ENCODE data around the gene RUNDC1.
"Not testable (repeated sequence)": the region's sequence is repeated elsewhere in the genome, so short reads cannot be mapped to it uniquely, and the experiment has no call there.

The RUNDC1 gene

GRCh38 chr17:42980274-42980765 lies at the start of gene RUNDC1:
Gene RUNDC1 (plus strand): TSS chr17:42980565. CDS start chr17:42980577, 12 bp downstream.
- peak; percentile 91 for DNase-seq

DNA sequence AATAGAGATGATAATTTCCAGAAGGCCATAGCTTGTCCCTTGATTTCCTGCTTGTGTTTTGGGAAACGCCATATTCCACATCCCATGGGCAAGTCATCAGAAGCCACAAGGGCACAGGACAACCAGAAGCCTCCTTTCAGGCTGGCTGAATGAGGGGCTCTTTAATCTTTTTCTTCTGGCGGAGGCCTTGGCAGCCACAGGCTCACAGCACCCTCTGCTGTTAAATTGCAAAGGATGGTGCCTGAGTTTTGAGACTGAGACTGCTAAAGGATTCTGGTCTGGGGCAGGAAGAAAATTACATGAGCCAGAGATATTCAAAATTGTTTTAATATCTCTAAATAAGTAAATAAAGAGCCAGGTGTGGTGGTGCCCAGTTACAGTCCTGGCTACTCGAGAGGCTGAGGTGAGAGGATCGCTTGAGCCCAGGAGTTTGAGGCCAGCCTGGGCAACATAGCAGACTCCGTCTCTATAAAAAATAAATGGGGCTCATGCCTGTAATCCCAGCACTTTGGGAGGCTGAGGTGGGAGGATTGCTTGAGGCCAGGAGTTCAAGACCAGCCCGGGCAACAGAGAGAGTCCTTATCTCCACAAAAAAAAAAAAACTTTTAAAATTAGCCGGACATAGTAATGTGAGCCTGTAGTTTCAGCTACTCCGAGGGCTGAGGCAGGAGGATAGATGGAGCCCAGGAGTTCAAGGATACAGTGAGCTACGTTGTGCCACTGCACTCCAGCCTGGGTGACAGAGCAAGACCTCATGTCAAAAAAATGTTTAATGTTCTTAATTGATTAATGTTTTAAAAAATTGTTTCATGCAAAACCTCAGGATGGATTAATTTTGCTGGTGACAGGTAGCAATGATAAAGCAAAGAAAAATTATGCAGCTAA lies 42.4 kb upstream of the RUNDC1 start:
- peak; percentile 24 for DNase-seq

DNA sequence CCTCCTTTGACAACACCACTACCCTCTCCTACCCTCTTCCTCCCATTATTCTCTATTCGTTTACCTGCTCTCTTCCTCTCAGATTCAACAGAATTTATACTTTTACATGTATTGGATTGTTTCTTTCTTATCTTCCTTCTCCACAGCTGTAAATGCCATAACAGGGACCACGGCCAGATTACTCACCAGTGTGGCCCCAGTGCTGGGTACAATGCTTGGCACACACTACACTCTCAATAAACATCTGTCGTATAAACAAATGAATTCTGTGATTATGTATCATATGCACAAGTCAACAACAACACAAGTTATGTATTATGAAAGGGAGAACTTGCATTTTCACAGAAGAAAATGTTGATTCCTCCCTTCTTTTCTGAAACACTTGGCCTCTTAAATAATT lies 36.2 kb upstream of the RUNDC1 start:
- no peak for DNase-seq

DNA sequence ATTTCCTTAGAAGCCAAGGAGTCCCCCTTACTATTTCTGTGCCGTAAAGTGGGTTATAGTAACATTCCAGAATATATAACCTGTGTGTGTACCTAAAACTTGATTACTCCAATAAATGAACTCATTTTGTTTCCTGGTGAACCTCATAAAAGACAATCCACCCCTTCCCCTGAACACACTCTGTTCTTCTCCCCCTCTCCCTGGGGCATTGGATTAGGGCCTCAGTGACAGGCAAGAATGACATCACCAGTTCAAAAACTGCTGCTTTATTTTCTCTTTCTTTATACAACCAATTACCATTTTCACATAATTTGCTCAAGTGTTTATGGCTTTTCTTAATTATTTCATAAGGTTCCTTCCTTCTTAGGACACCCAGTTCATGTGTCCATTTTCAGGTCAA lies 33.6 kb upstream of the RUNDC1 start:
- DNase-seq: no peak

- DNase-seq: no peak
Observed at GRCh38 chr17:42950044-42950783, 30.2 kb upstream of the RUNDC1 start.

DNA sequence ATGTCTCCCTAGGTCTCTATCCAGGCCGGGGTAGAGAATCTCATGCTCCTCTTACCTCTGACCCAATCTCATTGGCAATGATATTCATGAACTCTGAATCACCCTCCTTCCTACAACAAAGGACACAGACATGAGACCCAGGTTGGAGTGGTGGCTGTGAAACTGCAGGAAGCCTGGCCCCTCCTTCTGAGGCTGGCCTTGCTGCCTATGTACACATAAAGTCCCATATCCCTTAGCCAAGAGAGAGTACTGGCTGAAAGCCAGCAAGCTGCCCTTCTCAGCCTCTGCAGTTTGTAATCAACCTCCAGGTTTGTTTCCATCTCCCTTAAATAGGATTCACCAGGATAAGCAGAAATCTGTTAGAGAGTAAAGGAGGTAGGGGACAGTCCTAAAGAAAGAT lies 26.7 kb upstream of the RUNDC1 start:
- DNase-seq: no peak

DNA sequence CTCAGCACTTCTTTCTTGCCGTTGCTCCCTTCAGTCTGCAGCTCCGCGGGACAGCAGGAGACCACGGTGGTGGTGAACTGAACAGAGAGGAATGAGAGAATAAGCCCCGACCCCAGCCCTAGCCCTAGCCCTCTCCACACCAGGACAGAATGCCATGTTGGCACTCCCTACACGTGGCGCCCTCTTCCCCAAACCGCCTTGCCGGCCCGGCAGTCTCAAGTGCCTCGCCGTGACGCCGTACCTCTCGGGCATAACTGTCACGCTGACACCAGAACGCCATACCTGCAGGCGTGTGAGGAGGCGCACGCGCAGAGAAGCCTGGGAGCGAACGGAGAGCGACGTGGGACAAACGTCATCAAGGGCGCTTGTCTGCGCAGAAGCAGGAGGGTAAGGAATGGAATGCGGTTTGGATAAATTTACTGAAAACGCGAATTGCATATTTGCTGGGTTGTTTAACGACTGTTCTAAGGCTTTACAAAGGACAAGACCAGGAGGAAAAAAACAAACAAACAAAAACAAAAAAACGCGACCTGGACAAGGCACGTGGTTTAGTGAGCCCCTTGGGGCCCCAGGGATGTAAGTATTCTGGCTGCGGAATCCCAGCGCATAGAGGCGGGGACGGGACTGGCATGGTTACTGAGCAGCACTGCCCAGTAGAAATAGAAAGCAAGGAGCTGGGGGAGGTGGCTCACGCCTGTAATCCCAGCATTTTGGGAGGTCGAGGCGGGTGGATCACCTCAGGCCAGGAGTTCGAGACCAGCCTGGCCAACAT lies 16.0 kb upstream of the RUNDC1 start, which contains the start of gene AARSD1:
Gene AARSD1, minus strand, starts transcription at position 294 of the 772 bp plus-strand sequence. Its CDS starts 14 bp downstream, at position 280.
- peak; percentile 93 for DNase-seq

DNA sequence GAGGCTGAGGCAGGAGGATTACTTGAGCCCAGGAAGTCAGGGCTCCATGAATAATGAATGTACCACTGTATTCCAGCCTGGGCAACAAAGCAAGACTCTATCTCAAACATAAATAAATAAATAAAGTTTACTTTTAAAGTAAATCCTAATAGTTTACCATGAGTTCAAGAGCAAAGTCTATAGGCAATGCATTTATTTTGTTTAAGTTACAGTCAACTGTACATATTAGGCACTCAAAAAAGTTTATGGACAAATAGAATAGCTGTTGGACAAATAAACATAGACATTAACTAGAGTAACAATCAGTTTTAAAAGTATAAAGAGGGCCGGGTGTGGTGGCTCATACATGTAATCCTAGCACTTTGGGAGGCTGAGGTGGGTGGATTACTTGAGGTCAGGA lies 12.4 kb upstream of the RUNDC1 start:
- no peak for DNase-seq

- DNase-seq: no peak
Observed at GRCh38 chr17:42969001-42969581, 11.3 kb upstream of the RUNDC1 start.

- DNase-seq: no peak
Observed at GRCh38 chr17:42971589-42971988, 8.8 kb upstream of the RUNDC1 start.

DNA sequence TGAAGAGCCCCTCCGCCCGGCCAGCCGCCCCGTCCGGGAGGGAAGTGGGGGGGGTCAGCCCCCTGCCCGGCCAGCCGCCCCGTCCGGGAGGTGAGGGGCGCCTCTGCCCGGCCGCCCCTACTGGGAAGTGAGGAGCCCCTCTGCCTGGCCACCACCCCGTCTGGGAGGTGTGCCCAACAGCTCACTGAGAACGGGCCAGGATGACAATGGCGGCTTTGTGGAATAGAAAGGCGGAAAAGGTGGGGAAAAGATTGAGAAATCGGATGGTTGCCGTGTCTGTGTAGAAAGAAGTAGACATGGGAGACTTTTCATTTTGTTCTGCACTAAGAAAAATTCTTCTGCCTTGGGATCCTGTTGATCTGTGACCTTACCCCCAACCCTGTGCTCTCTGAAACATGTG lies 7.0 kb upstream of the RUNDC1 start:
- DNase-seq: not testable (repeated sequence)

GRCh38 chr17:42975265-42975664 lies 5.1 kb upstream of the RUNDC1 start:
- DNase-seq: no peak

GRCh38 chr17:42975701-42976100 lies 4.7 kb upstream of the RUNDC1 start:
- not testable (repeated sequence) for DNase-seq

DNA sequence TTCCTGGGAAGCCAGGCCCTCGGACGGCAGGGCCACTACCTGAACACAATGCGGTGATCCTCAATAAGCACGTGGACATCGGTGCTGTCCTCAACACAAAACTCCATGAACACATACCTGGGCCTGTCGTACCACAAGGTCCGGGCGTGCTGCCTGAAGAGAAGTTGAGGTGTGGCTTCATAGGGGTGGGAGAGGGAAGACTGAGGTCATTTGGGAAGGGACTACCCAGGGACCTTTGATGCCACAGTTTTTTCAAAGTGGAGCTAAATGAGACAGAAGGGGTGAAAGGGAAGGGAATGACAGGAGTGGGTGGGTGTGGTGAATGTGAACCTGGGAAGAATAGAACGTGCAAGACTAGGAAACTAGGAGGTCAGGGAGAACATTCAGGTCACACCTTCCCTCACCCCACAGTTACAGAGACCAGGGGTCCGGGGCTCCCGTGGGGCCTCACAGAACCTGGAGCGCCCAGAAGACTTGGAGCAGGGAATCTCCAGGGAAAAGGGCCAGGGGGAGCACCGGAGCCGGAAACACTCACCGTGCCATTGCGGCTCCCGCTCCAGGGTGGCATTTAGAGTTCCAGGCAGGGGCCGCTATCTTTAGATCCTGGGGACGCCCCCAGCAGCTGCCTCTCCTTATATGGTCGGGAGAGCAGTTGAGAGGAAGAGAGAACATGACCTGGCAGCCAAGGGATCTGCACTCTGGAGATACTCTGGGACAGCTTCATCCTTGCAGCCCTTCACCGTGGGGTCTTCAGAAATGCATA lies 673 bp upstream of the RUNDC1 start, which contains the start of gene PTGES3L:
Gene PTGES3L, minus strand, starts transcription at position 570 of the 763 bp plus-strand sequence. Its CDS starts 27 bp downstream, at position 543.
- peak; percentile 31 for DNase-seq

GRCh38 chr17:42980766-42981397 lies 517 bp downstream of the RUNDC1 start:
- peak; percentile 56 for DNase-seq

- DNase-seq: no peak
Observed at GRCh38 chr17:42982266-42982665, 1.9 kb downstream of the RUNDC1 start.

- DNase-seq: no peak
Observed at GRCh38 chr17:42985225-42985624, 4.9 kb downstream of the RUNDC1 start.

- DNase-seq: no peak
Observed at GRCh38 chr17:42989141-42989540, 8.8 kb downstream of the RUNDC1 start.

GRCh38 chr17:42989726-42990652 lies 9.6 kb downstream of the RUNDC1 start:
- no peak for DNase-seq

- no peak for DNase-seq
Observed at GRCh38 chr17:42991471-42991870, 11.1 kb downstream of the RUNDC1 start.
